ENCODE results near the gene KATNAL2. TPM values are rescaled to one million over a fixed set of nuclear protein-coding genes. Genes with fewer than 3 reads are reported as not detected.

The KATNAL2 gene
- polyA plus RNA-seq, 2 of the 4 experiments (the other 2 are of a cell fraction) = 4.0 to 5.4 TPM

- CTCF ChIA-PET = no interaction called here
- Histone ChIP-seq H3K27ac (peak overlapping the region; percentile 92 to 95), H3K4me3 (peak overlapping the region; percentile 96), H3K9me3 (no peaks in the 10 kb centered on the region), H3K4me1 (peaks cover 12% of the 10 kb centered on the region; the same call in 1 of the 3 replicates), H3K4me2 (peak overlapping the region; percentile 77)
- no peak for TF ChIP-seq HDAC2 (IDR thresholded peaks at IDR 0.05)
- no peak for TF ChIP-seq MAFK (IDR thresholded peaks at IDR 0.05; ENCODE audit: partially characterized antibody)
- no peak for TF ChIP-seq EHMT2 (IDR thresholded peaks at IDR 0.05; ENCODE audit: low read depth)
- no peak for TF ChIP-seq RNF2 (IDR thresholded peaks at IDR 0.05; ENCODE audit: borderline replicate concordance, low read depth)
- no peak for TF ChIP-seq PBX3 (IDR thresholded peaks at IDR 0.05)
- TF ChIP-seq REST (IDR thresholded peaks at IDR 0.05) = no peak
- no peak for TF ChIP-seq HMGXB4 (CRISPR knock-in tag; IDR thresholded peaks at IDR 0.05; ENCODE audit: borderline replicate concordance)
- TF ChIP-seq ATOH8 (CRISPR knock-in tag; IDR thresholded peaks at IDR 0.05; ENCODE audit: low read depth) = no peak
- TF ChIP-seq MAX (IDR thresholded peaks at IDR 0.05) = no peak
- no peak for TF ChIP-seq E2F6 (IDR thresholded peaks at IDR 0.05; ENCODE audit: borderline replicate concordance, low read depth)
- no peak for TF ChIP-seq CTCF (IDR thresholded peaks at IDR 0.05)
- TF ChIP-seq BHLHE40 (IDR thresholded peaks at IDR 0.05; ENCODE audit: low read depth, low read length) = no peak
- DNase-seq (ENCODE audit: low read depth in 1 of 2, low spot score in 1 of 2) (peak in 1 of 2 experiments; percentile 14), FAIRE-seq (no peak), ATAC-seq (peak in 1 of 2 experiments; percentile 11; a peak in 2 of 6 replicates)
- POLR2A ChIA-PET = interaction anchor here (1.0 to 1.2 kb wide), 2 partner anchors 39 to 233 kb away, joined by 3 read pairs; no protein-coding TSS in a partner anchor
- 2% methylated on average over 11 of the region's 21 CpGs for WGBS (ENCODE audit: missing lambda C conversion rate)
Measured at GRCh38 chr18:46916551-46917107, 773 bp upstream of the KATNAL2 start.

Measured in A549 (cell line).